HCT116 (cell line): ENCODE results near the gene TASL. TPM values are rescaled to one million over a fixed set of nuclear protein-coding genes. Genes with fewer than 3 reads are reported as not detected.

Experiments used
- ATAC-seq: fragments of 200-7000 bp; cut with Tn5 transposase; 2 replicates; pipeline ENCODE4 v1.9.1; 2020; ENCODE audit warnings: mild to moderate bottlenecking, moderate library complexity
- BruUV-seq: library from RNA; stranded (reverse); fragments of 400-500 nt; replicated peaks from 2 replicates; lab custom pipeline; 2021; lab: Mats Ljungman, UMichigan
- CTCF ChIA-PET: fragments of 300-600 bp; sonication (Branson Sonifier 250); formaldehyde crosslinking; loops from one replicate; lab custom pipeline; 2021; ENCODE audit warnings: antibody characterized with exemption; lab: Charles Lee
- POLR2A ChIA-PET: fragments of 300-600, 350-600 bp; sonication (Branson Sonifier 250); formaldehyde crosslinking; loops from one replicate; lab custom pipeline; 2021; ENCODE audit warnings: antibody characterized with exemption; lab: Charles Lee
- RAD21 ChIA-PET, 2 experiments: fragments of 300-600 bp; sonication (Branson Sonifier 250); formaldehyde crosslinking; loops; one replicate each; lab custom pipeline; 2023; ENCODE audit warnings: low total read pairs in 2 of 2; ENCODE audit not compliant: uncharacterized antibody in 2 of 2, unreplicated experiment in 2 of 2, low non-redundant PET in 1 of 2; lab: Charles Lee
- DNase-seq: peaks from one replicate; pipeline ENCODE4 v3.0.0-alpha.2; 2010; ENCODE audit warnings: low read depth, low spot score
- H2AFZ ChIP-seq: fragments of 200-600 bp; shearing (Covaris generic), sonication (generic); 2 replicates; pipeline ENCODE4 v1.6.1; 2017; ENCODE audit warnings: low read depth, mixed run types, mixed read lengths, antibody characterized with exemption, low read length; ENCODE audit not compliant: poor library complexity, severe bottlenecking
- H3K27ac ChIP-seq: 2 replicates; pipeline ENCODE4 v1.5.1; 2012; ENCODE audit warnings: low read depth, low read length
- H3K27me3 ChIP-seq: fragments of 200-600 bp; sonication (generic); 2 replicates; pipeline ENCODE4 v1.6.1; 2016; ENCODE audit warnings: mixed run types, low read length, mixed read lengths; ENCODE audit not compliant: insufficient read depth
- H3K36me3 ChIP-seq, 2 experiments: fragments of 200-500 bp in 1 of 2; fragments of 200-600 bp in 1 of 2; sonication (Bioruptor generic) in 1 of 2; sonication (generic) in 1 of 2; 2 replicates each; pipeline versions ENCODE4 v1.5.1 to v1.6.1; 2014 to 2016; ENCODE audit warnings: low read length in 2 of 2, inconsistent platforms in 1 of 2, mixed read lengths in 1 of 2, mixed run types in 1 of 2; ENCODE audit not compliant: insufficient read depth in 2 of 2, control insufficient read depth in 1 of 2
- H3K4me1 ChIP-seq, 2 experiments: fragments of 200-600 bp in 1 of 2; sonication (generic) in 1 of 2; 2 replicates each; pipeline versions ENCODE4 v1.5.1 to v1.6.1; 2012 to 2017; ENCODE audit warnings: low read length in 2 of 2, inconsistent platforms in 1 of 2, mild to moderate bottlenecking in 1 of 2, mixed read lengths in 1 of 2, mixed run types in 1 of 2, moderate library complexity in 1 of 2; ENCODE audit not compliant: insufficient read depth in 2 of 2, control insufficient read depth in 1 of 2
- H3K4me2 ChIP-seq: fragments of 200-600 bp; sonication (generic); 2 replicates; pipeline ENCODE4 v1.6.1; 2017; ENCODE audit warnings: mixed run types, low read length, mixed read lengths
- H3K4me3 ChIP-seq, 2 experiments: fragments of 200-600 bp in 1 of 2; sonication (generic) in 1 of 2; replicated peaks in 1 of 2; 2 replicates each; pipeline ENCODE4 v1.5.1; 2011 to 2016; ENCODE audit warnings: low read length in 2 of 2, control low read depth in 1 of 2, low read depth in 1 of 2, mild to moderate bottlenecking in 1 of 2, mixed read lengths in 1 of 2, mixed run types in 1 of 2
- H3K79me2 ChIP-seq: fragments of 200-600 bp; sonication (generic); 2 replicates; pipeline ENCODE4 v1.6.1; 2017; ENCODE audit warnings: mild to moderate bottlenecking, mixed run types, low read length, moderate library complexity, mixed read lengths; ENCODE audit not compliant: insufficient read depth
- H3K9ac ChIP-seq: fragments of 200-600 bp; sonication (generic); 2 replicates; pipeline ENCODE4 v1.6.1; 2016; ENCODE audit warnings: low read length, mixed read lengths
- H3K9me2 ChIP-seq: fragments of 200-600 bp; sonication (generic), shearing (Covaris generic); 2 replicates; pipeline ENCODE4 v1.6.1; 2017; ENCODE audit warnings: mixed run types, mild to moderate bottlenecking, moderate library complexity; ENCODE audit not compliant: insufficient read depth
- H3K9me3 ChIP-seq, 2 experiments: fragments of 200-500 bp in 1 of 2; fragments of 200-600 bp in 1 of 2; sonication (Bioruptor generic) in 1 of 2; sonication (generic) in 1 of 2; 2 replicates each; pipeline ENCODE4 v1.6.1; 2014 to 2017; ENCODE audit warnings: low read length in 2 of 2, mixed read lengths in 2 of 2, inconsistent platforms in 1 of 2, low read depth in 1 of 2, mild to moderate bottlenecking in 1 of 2, mixed run types in 1 of 2, moderate library complexity in 1 of 2; ENCODE audit not compliant: control insufficient read depth in 1 of 2, insufficient read depth in 1 of 2
- H4K20me1 ChIP-seq: fragments of 200-600 bp; sonication (generic), shearing (Covaris generic); 2 replicates; pipeline ENCODE4 v1.6.1; 2017; ENCODE audit warnings: mixed run types, mild to moderate bottlenecking, moderate library complexity; ENCODE audit not compliant: insufficient read depth
- CBX3 ChIP-seq: IDR thresholded peaks from 2 replicates; pipeline ENCODE4 v1.6.1; 2012; ENCODE audit warnings: low read depth
- EGR1 ChIP-seq: IDR thresholded peaks from 2 replicates; pipeline ENCODE4 v1.6.1; 2012; ENCODE audit warnings: low read depth
- ELF1 ChIP-seq: IDR thresholded peaks from 2 replicates; pipeline ENCODE4 v1.6.1; 2012; ENCODE audit warnings: low read depth, borderline replicate concordance
- EZH2 ChIP-seq: fragments of 200-600 bp; sonication (generic); IDR thresholded peaks from 2 replicates; pipeline ENCODE4 v1.6.1; 2017; ENCODE audit warnings: antibody characterized with exemption, mixed run types
- FOSL1 ChIP-seq: IDR thresholded peaks from 2 replicates; pipeline ENCODE4 v1.6.1; 2012; ENCODE audit warnings: low read depth
- POLR2A ChIP-seq: IDR thresholded peaks from 2 replicates; pipeline ENCODE4 v1.7.0; 2011; ENCODE audit warnings: borderline replicate concordance; ENCODE audit not compliant: insufficient read depth, insufficient read length; ENCODE audit errors: extremely low read depth
- POLR2AphosphoS5 ChIP-seq: IDR thresholded peaks from 2 replicates; pipeline ENCODE4 v1.6.1; 2011; ENCODE audit warnings: mild to moderate bottlenecking, low read depth, low read length, moderate library complexity
- SIN3A ChIP-seq: IDR thresholded peaks from 2 replicates; pipeline ENCODE4 v1.6.1; 2012; ENCODE audit warnings: low read depth
- SP1 ChIP-seq: IDR thresholded peaks from 2 replicates; pipeline ENCODE4 v1.6.1; 2012; ENCODE audit warnings: low read depth
- SRF ChIP-seq: IDR thresholded peaks from 2 replicates; pipeline ENCODE4 v1.6.1; 2012; ENCODE audit warnings: low read depth
- TCF7L2 ChIP-seq: IDR thresholded peaks from 2 replicates; pipeline ENCODE4 v1.7.0; 2011; ENCODE audit warnings: borderline replicate concordance, inconsistent platforms; ENCODE audit not compliant: insufficient read depth, insufficient read length; ENCODE audit errors: extremely low read depth
- YY1 ChIP-seq: IDR thresholded peaks from 2 replicates; pipeline ENCODE4 v1.6.1; 2011; ENCODE audit warnings: low read length, low read depth, moderate library complexity, mild to moderate bottlenecking; ENCODE audit not compliant: insufficient replicate concordance; ENCODE audit errors: extremely low read depth
- ZFX ChIP-seq: fragments of 450-650 bp; IDR thresholded peaks from 2 replicates; pipeline ENCODE4 v1.6.1; 2017
- ZNF274 ChIP-seq: fragments of 200-500 bp; sonication (Bioruptor generic); IDR thresholded peaks from 2 replicates; pipeline ENCODE4 v1.6.1; 2014; ENCODE audit warnings: mild to moderate bottlenecking, low read depth, low read length, inconsistent platforms
- intact Hi-C: fragments of 100-400 bp; cut with micrococcal nuclease; formaldehyde crosslinking; loops from 2 replicates; pipeline ENCODE4 v1.10.0; 2022
- total RNA-seq: library from RNA; stranded (reverse); gene quantifications from one replicate; pipeline ENCODE4 v1.2.1, GENCODE V29; 2021; ENCODE audit not compliant: unreplicated experiment
- TF ChIP-seq, protein P1 (sequence below): IDR thresholded peaks from 2 replicates; pipeline ENCODE4 v1.6.1; 2012
- TF ChIP-seq, protein P2 (sequence below): IDR thresholded peaks from 2 replicates; pipeline ENCODE4 v1.6.1; 2011; ENCODE audit warnings: mild to moderate bottlenecking, low read length, moderate library complexity; ENCODE audit not compliant: insufficient replicate concordance; ENCODE audit errors: extremely low read depth
- TF ChIP-seq, protein P3 (sequence below): IDR thresholded peaks from 2 replicates; pipeline ENCODE4 v1.6.1; 2012
- TF ChIP-seq, protein P4 (sequence below): IDR thresholded peaks from 2 replicates; pipeline ENCODE4 v1.6.1; 2012; ENCODE audit warnings: low read depth

TASL gene
- total RNA-seq, 1 experiment from 2014 or later = not detected

DNA sequence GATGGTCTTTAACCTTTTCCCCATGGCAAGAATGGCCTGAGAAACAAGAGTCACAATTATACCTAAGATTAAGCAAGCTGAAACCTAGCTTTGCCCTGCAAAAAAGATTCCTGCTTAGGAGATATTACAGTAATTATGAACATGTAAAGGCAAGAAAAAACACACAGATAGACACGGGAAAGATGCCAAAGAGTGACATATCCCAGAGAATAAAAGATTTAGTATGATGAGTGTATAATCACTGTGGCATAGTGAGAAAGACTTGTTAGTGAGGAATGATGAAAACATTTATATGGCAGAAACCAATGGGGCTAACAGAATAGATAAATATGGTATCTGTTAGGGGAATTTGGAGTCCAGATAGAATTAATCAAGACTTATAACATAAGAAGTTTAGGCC, 29.6 kb upstream of the TASL start:
- DNase-seq (no peak), ATAC-seq (no peak)
- intact Hi-C loops = no loop called here
- ChIA-PET CTCF (no interaction called here), POLR2A (no interaction called here), RAD21 (no interaction called here)
- Histone ChIP-seq H3K4me2 (no peak overlapping the region), H4K20me1 (no peaks in the 10 kb centered on the region), H3K4me1 (no peaks in the 10 kb centered on the region), H3K27me3 (no peaks in the 10 kb centered on the region), H3K9me3 (no peaks in the 10 kb centered on the region), H3K79me2 (no peaks in the 10 kb centered on the region), H3K9me2 (no peaks in the 10 kb centered on the region), H2AFZ (no peak overlapping the region), H3K9ac (no peak overlapping the region), H3K27ac (no peak overlapping the region), H3K36me3 (no peaks in the 10 kb centered on the region), H3K4me3 (no peak overlapping the region)
- no TSS peak for BruUV-seq
- TF ChIP-seq TCF7L2 = no peak
- TF ChIP-seq, protein P1, sequence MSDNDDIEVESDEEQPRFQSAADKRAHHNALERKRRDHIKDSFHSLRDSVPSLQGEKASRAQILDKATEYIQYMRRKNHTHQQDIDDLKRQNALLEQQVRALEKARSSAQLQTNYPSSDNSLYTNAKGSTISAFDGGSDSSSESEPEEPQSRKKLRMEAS = no peak
- no peak for TF ChIP-seq ZNF274
- no peak for TF ChIP-seq POLR2AphosphoS5
- TF ChIP-seq ZFX = no peak
- no peak for TF ChIP-seq EGR1
- TF ChIP-seq SRF = no peak
- no peak for TF ChIP-seq EZH2
- TF ChIP-seq CBX3 = no peak
- no peak for TF ChIP-seq YY1
- TF ChIP-seq, protein P2, sequence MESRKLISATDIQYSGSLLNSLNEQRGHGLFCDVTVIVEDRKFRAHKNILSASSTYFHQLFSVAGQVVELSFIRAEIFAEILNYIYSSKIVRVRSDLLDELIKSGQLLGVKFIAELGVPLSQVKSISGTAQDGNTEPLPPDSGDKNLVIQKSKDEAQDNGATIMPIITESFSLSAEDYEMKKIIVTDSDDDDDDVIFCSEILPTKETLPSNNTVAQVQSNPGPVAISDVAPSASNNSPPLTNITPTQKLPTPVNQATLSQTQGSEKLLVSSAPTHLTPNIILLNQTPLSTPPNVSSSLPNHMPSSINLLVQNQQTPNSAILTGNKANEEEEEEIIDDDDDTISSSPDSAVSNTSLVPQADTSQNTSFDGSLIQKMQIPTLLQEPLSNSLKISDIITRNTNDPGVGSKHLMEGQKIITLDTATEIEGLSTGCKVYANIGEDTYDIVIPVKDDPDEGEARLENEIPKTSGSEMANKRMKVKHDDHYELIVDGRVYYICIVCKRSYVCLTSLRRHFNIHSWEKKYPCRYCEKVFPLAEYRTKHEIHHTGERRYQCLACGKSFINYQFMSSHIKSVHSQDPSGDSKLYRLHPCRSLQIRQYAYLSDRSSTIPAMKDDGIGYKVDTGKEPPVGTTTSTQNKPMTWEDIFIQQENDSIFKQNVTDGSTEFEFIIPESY = no peak
- TF ChIP-seq SIN3A = no peak
- TF ChIP-seq SP1 = no peak
- TF ChIP-seq FOSL1 = no peak
- TF ChIP-seq POLR2A = no peak
- TF ChIP-seq, protein P3, sequence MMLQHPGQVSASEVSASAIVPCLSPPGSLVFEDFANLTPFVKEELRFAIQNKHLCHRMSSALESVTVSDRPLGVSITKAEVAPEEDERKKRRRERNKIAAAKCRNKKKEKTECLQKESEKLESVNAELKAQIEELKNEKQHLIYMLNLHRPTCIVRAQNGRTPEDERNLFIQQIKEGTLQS = no peak
- no peak for TF ChIP-seq ELF1
- TF ChIP-seq, protein P4, sequence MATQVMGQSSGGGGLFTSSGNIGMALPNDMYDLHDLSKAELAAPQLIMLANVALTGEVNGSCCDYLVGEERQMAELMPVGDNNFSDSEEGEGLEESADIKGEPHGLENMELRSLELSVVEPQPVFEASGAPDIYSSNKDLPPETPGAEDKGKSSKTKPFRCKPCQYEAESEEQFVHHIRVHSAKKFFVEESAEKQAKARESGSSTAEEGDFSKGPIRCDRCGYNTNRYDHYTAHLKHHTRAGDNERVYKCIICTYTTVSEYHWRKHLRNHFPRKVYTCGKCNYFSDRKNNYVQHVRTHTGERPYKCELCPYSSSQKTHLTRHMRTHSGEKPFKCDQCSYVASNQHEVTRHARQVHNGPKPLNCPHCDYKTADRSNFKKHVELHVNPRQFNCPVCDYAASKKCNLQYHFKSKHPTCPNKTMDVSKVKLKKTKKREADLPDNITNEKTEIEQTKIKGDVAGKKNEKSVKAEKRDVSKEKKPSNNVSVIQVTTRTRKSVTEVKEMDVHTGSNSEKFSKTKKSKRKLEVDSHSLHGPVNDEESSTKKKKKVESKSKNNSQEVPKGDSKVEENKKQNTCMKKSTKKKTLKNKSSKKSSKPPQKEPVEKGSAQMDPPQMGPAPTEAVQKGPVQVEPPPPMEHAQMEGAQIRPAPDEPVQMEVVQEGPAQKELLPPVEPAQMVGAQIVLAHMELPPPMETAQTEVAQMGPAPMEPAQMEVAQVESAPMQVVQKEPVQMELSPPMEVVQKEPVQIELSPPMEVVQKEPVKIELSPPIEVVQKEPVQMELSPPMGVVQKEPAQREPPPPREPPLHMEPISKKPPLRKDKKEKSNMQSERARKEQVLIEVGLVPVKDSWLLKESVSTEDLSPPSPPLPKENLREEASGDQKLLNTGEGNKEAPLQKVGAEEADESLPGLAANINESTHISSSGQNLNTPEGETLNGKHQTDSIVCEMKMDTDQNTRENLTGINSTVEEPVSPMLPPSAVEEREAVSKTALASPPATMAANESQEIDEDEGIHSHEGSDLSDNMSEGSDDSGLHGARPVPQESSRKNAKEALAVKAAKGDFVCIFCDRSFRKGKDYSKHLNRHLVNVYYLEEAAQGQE = no peak
